ENCODE results near the gene ZBTB20. TPM values are rescaled to one million over a fixed set of nuclear protein-coding genes. Genes with fewer than 3 reads are reported as not detected.

Gene ZBTB20
- total RNA-seq, 1 donor from 2014 or later, result 19.1 TPM

DNA sequence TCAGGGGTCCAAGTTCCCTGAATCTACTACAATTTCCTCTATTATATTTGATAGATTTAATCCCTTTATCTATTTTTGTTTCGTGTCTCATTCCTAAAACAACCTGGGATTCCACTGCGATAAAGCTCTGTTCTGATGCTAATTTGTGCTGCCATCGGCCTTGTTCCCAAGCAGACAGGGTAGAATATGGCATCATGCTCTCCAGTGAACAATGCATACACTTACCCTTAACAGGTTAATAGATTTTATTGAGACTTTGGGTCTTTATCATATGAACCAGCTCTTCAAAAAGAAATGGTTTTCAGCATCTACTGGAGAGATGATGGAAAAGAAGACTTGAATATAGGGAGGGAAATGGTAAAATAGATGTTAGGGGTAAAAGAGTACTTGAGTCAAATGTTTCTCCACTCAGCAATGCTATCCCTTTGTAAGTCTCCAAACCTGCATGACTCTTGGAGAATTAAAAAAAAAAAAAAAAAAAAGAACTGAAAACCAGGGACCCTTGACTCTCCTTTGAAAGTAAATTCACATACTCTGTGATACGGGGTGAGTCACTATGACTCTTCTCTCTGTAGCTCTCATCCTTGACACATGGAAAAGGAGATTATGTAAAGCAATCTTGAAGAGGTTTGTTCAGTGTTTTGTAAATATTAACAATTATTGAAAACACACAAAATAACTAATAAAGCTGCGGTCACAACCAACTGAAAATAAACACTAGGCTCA lies 268.8 kb downstream of the ZBTB20 start:
- no peak overlapping the region for H3K27ac Mint-ChIP-seq (ENCODE audit: unreplicated experiment)

DNA sequence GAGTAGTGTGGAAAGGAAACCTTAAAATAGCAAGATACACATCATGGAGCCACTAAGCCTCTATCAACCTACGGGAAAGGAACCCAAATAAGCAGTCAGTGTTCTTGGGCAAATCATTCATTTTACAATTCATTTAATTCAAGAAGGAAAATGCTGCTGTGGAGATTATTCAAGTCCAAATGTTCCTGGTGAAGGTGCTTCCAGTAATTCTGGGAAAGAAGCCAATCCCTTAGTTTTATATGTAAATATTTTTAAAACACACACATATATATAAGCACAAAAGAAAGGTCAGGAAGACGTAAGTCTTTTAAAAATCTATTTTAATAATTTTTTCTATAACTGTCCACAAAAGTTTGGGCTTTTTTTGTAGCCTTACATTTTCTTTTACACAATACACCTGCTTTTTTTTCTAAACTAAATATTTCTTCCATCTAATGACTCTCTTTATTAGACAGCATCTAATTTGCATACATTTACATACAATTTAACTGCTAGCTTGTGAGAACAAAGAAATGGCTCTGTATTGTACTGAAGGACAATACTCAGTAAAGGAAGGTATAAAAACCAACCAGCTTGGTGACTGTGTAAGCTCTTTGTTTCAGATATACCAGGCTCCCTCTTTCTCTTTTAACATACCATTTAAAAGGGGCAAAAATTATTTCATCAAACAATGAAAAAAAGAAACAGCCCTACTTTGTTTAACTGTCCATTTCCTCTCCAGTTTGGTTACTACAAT lies 269.5 kb downstream of the ZBTB20 start:
- H3K27ac Mint-ChIP-seq (ENCODE audit: unreplicated experiment), result no peak overlapping the region
- no peak overlapping the region for H3K4me3 Mint-ChIP-seq (ENCODE audit: unreplicated experiment)
- no peaks in the 10 kb centered on the region for H3K27me3 Mint-ChIP-seq (ENCODE audit: unreplicated experiment)
- TF ChIP-seq, protein P1, sequence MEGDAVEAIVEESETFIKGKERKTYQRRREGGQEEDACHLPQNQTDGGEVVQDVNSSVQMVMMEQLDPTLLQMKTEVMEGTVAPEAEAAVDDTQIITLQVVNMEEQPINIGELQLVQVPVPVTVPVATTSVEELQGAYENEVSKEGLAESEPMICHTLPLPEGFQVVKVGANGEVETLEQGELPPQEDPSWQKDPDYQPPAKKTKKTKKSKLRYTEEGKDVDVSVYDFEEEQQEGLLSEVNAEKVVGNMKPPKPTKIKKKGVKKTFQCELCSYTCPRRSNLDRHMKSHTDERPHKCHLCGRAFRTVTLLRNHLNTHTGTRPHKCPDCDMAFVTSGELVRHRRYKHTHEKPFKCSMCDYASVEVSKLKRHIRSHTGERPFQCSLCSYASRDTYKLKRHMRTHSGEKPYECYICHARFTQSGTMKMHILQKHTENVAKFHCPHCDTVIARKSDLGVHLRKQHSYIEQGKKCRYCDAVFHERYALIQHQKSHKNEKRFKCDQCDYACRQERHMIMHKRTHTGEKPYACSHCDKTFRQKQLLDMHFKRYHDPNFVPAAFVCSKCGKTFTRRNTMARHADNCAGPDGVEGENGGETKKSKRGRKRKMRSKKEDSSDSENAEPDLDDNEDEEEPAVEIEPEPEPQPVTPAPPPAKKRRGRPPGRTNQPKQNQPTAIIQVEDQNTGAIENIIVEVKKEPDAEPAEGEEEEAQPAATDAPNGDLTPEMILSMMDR (IDR thresholded peaks at IDR 0.05), result no peak
- DNase-seq (ENCODE audit: extremely low spot score, unreplicated experiment), result no peak
- no peaks in the 10 kb centered on the region for H3K36me3 Mint-ChIP-seq (ENCODE audit: unreplicated experiment)
- peaks cover 21% of the 10 kb centered on the region for H3K4me1 Mint-ChIP-seq (ENCODE audit: unreplicated experiment)
- no peaks in the 10 kb centered on the region for H3K9me3 Mint-ChIP-seq (ENCODE audit: unreplicated experiment)

More for the DNA sequence above, 268.8 kb downstream of the ZBTB20 start:
- TF ChIP-seq, protein P1 (IDR thresholded peaks at IDR 0.05), result no peak
- H3K4me3 Mint-ChIP-seq (ENCODE audit: unreplicated experiment), result no peak overlapping the region
- DNase-seq (ENCODE audit: extremely low spot score, unreplicated experiment), result no peak
- peaks cover 21% of the 10 kb centered on the region for H3K4me1 Mint-ChIP-seq (ENCODE audit: unreplicated experiment)
- H3K9me3 Mint-ChIP-seq (ENCODE audit: unreplicated experiment), result no peaks in the 10 kb centered on the region
- H3K36me3 Mint-ChIP-seq (ENCODE audit: unreplicated experiment), result no peaks in the 10 kb centered on the region
- no peaks in the 10 kb centered on the region for H3K27me3 Mint-ChIP-seq (ENCODE audit: unreplicated experiment)

DNA sequence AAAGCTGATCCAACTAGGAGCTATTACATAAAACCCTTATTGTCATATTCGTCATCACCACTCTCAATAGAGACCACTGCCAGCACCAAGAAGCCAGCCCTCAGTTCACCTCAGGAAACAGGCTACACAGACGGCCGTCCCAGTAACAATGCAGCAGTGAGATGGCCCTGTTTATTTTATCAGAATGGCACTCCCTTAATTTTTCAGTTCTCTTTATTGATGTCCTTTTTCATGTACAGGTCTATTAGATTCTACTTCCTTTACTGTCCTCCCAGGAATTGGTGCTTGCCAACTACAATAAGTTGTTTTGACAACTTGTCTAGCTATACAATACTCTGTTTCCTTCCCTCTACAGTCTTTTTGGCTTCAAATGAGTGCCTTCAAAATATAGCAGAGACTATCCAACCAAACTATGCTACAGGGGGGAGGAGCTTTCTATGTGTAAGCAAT lies 272.5 kb downstream of the ZBTB20 start:
- Mint-ChIP-seq H3K4me1 (ENCODE audit: unreplicated experiment) (peaks cover 14% of the 10 kb centered on the region), H3K4me3 (ENCODE audit: unreplicated experiment) (no peak overlapping the region), H3K9me3 (ENCODE audit: unreplicated experiment) (no peaks in the 10 kb centered on the region), H3K36me3 (ENCODE audit: unreplicated experiment) (no peaks in the 10 kb centered on the region), H3K27me3 (ENCODE audit: unreplicated experiment) (no peaks in the 10 kb centered on the region), H3K27ac (ENCODE audit: unreplicated experiment) (no peak overlapping the region)
- DNase-seq (ENCODE audit: extremely low spot score, unreplicated experiment), result no peak
- TF ChIP-seq, protein P1 (IDR thresholded peaks at IDR 0.05), result no peak

DNA sequence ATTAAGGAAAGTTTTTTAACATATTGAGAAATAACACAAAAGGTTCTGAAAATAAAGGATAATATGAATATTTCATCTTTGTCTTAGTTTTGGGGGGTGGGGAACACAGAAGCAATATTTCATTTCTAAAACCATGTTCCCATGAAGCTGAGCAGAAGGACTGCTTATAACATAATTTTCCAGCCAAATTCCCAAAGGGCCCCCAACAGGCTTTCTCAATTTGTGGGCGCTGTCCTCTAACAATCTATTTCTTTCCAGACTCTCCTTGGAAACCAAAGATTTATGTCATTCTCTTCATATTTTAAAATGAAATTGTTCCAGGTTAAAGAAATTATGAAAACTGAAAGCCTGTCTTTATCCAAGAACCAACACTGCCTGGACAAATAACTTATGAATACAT lies 273.5 kb downstream of the ZBTB20 start:
- TF ChIP-seq, protein P1 (IDR thresholded peaks at IDR 0.05), result no peak
- Mint-ChIP-seq H3K9me3 (ENCODE audit: unreplicated experiment) (no peaks in the 10 kb centered on the region), H3K27me3 (ENCODE audit: unreplicated experiment) (peaks cover under 1% of the 10 kb centered on the region), H3K36me3 (ENCODE audit: unreplicated experiment) (no peaks in the 10 kb centered on the region), H3K27ac (ENCODE audit: unreplicated experiment) (no peak overlapping the region), H3K4me1 (ENCODE audit: unreplicated experiment) (peaks cover 4% of the 10 kb centered on the region), H3K4me3 (ENCODE audit: unreplicated experiment) (no peak overlapping the region)
- DNase-seq (ENCODE audit: extremely low spot score, unreplicated experiment), result no peak

DNA sequence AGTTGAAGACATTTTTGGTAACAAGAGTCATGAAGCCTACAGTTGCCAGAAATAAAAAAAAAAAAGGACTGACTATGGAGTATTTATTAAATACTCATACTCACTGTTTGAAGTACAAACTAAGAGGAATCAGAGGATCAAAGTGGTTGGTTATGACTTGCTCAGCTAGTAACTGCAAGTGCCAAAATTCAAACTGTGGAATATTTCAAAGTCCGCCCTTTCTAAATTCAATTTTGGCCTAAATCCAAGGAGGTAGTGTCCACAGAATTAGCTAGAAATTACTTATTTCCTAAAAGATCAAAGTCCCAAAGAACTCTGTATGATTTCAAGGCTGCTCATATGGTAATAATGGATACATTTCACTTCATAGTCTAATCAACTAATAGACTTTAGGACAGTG lies 274.5 kb downstream of the ZBTB20 start:
- peaks cover 2% of the 10 kb centered on the region for H3K27me3 Mint-ChIP-seq (ENCODE audit: unreplicated experiment)
- H3K36me3 Mint-ChIP-seq (ENCODE audit: unreplicated experiment), result no peaks in the 10 kb centered on the region
- peaks cover 1% of the 10 kb centered on the region for H3K4me1 Mint-ChIP-seq (ENCODE audit: unreplicated experiment)
- no peak overlapping the region for H3K27ac Mint-ChIP-seq (ENCODE audit: unreplicated experiment)
- no peak for DNase-seq (ENCODE audit: extremely low spot score, unreplicated experiment)
- TF ChIP-seq, protein P1 (IDR thresholded peaks at IDR 0.05), result no peak
- H3K4me3 Mint-ChIP-seq (ENCODE audit: unreplicated experiment), result no peak overlapping the region
- H3K9me3 Mint-ChIP-seq (ENCODE audit: unreplicated experiment), result no peaks in the 10 kb centered on the region
